ENCODE results near the gene GABRB2.

GRCh38 chr5:161283296-161283695, 263.2 kb downstream of the GABRB2 start:
- TF ChIP-seq EZH2phosphoT487 (IDR thresholded peaks at IDR 0.05; ENCODE audit: insufficient read depth, low read depth) (no peak), EZH2 (IDR thresholded peaks at IDR 0.05; ENCODE audit: insufficient read depth, poor library complexity, severe bottlenecking) (no peak)
